IPS DF 19.7 (cell line): ENCODE data around the gene RMRP.

Experiments used
- DNase-seq: peaks from one replicate; pipeline ENCODE4 v3.0.0-alpha.2; 2013; ENCODE audit warnings: low read depth, low spot score

The RMRP gene

DNA sequence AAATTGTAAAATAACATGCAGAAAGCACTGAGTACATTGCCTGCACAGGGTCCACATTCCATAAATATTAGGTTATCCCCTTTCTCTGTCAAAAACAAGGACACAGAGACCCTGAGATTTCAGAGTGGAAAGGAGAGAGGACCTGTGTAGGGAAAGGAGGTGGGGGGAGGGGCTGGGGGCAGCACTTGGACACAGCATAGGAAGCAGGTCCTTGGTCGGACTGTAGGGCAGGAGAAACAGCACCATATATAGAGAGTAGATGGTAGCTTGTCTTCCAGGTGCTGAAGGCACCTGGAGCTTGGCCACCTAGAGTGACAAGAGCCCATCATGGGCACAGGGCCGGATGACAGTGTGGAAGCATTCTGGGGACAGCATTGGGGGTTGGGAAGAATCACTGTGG lies 29.5 kb upstream of the RMRP start:
- DNase-seq: no peak

GRCh38 chr9:35686222-35687203 lies 28.7 kb upstream of the RMRP start:
- DNase-seq: no peak

- no peak for DNase-seq
Measured at GRCh38 chr9:35685506-35685905, 27.7 kb upstream of the RMRP start.

DNA sequence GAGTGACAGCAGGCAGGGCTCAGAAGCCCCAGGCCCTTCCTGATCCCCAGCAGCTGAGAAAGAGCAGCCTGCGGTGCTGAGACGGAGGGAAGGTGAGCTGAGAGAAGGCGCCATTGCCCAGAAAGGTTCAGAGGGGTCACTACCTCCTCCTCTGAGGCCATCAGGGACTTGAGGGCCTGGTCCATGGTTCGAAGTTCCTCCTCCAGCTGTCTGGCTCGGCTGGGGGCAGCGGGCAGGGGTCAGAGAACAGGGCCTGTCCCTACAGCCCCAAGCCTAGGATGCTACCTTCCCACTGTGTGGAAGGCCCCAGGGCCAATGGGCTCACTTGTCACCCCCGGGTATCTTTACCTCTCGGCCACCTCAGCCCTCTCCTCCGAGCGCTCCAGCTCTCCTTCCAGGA lies 27.1 kb upstream of the RMRP start:
- DNase-seq: no peak

DNA sequence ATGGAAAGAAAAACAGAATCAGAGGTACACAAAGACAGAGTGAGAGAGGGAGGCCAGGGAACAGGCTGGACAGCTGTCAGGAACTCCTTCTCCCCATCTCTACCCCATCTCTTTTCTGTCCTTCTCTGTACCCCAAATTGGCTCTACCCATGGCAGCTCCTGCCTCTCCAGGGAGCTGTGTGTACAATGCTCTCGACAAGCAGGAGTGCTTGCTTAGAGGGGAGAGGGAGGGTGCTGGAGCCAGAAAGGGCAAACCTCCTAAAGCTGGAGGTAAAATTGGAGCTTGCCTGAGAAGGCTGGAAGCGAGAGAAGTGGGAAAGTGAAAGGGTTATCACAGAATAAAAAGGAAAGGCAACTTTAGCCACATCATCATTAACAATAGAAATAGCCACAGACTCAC lies 25.5 kb upstream of the RMRP start:
- no peak for DNase-seq

DNA sequence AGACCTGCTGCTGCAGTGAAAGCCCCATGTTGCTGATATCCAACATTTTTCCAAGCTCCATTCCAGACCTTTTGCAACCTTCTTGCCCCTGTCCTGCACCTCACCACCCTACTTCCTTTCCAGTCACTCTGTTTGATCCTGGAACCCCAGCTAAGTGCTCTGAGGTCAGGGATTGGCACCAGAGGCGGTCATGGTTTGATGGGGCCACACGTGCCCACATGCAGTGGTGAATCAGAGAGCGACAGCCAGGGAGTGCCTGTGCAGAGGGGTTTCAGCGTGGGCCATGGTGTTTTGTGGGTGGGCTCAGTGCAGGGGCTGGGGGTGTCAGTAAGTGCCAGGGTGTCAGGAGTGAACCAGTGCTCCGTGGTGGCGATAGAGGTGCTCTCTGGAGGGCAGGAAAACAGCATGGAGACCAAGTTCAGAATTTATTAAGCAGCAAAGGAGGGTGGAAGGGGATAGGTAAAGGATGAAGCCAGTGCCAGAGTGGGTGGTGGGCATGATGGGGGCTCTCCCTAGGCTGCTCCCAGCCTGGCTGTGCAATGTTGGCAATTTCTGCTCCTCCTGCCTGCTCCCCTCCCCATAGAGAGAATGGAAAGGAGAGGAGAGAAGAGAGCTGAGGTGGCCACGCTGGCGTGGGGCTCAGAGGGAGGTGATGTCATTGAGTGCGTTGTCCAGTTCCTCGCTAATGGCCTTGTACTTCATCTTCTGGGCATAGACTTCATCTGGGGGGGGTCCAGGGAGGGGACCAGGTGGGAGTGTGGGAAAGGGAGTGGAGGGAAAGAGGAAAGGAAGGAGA lies 24.9 kb upstream of the RMRP start:
- no peak for DNase-seq

DNA sequence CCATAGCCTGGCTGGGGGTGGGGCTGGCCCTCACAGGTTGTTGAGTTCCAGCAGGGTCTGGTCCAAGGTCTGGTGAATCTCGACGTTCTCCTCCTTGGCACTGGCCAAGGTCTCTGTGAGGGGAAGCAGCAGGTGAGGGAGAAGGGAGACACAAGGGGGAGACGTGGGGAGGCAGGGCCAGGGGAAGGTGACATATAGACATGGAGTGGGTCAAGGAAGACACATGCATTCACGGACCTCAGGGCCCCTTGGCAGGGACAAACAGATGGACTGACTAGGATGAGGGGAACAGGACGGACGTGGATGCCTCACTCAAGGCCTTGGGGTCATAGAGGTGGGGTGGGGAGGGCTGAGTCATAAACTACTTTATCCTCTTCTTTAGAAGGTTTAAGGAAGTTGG lies 24.2 kb upstream of the RMRP start:
- no peak for DNase-seq

- DNase-seq: no peak
Measured at GRCh38 chr9:35681341-35682002, 23.7 kb upstream of the RMRP start.

DNA sequence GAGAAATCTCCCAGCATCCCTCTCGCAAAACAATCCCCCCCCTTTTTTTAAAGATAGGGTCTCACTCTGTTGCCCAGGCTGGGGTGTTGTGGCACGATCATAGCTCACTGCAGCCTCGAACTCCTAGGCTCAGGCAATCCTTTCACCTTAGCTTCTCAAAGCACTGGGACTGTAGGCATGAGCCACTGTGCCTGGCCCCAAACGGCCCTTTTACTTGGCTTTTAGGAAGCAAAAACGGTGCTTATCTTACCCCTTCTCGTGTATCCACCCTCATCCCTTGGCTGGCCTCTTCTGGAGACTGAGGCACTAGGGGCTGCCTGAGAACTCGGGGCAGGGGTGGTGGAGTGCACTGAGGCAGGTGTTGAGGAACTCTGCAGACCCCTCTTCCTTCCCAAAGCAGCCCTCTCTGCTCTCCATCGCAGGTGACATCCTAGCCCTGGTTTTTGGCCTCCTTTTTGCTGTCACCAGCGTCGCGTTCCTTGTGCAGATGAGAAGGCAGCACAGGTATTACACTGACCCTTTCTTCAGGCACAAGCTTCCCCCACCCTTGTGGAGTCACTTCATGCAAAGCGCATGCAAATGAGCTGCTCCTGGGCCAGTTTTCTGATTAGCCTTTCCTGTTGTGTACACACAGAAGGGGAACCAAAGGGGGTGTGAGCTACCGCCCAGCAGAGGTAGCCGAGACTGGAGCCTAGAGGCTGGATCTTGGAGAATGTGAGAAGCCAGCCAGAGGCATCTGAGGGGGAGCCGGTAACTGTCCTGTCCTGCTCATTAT lies 22.7 kb upstream of the RMRP start:
- no peak for DNase-seq

- no peak for DNase-seq
Measured at GRCh38 chr9:35679766-35680330, 22.0 kb upstream of the RMRP start.

DNA sequence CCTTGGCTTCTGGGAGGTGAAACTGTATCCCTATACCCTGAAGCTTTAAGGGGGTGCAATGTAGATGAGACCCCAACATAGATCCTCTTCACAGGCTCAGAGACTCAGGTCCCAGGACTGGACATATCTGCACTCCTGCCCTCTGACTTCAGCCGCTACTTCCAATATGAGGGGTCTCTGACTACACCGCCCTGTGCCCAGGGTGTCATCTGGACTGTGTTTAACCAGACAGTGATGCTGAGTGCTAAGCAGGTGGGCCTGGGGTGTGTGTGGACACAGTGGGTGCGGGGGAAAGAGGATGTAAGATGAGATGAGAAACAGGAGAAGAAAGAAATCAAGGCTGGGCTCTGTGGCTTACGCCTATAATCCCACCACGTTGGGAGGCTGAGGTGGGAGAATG lies 21.3 kb upstream of the RMRP start:
- no peak for DNase-seq

DNA sequence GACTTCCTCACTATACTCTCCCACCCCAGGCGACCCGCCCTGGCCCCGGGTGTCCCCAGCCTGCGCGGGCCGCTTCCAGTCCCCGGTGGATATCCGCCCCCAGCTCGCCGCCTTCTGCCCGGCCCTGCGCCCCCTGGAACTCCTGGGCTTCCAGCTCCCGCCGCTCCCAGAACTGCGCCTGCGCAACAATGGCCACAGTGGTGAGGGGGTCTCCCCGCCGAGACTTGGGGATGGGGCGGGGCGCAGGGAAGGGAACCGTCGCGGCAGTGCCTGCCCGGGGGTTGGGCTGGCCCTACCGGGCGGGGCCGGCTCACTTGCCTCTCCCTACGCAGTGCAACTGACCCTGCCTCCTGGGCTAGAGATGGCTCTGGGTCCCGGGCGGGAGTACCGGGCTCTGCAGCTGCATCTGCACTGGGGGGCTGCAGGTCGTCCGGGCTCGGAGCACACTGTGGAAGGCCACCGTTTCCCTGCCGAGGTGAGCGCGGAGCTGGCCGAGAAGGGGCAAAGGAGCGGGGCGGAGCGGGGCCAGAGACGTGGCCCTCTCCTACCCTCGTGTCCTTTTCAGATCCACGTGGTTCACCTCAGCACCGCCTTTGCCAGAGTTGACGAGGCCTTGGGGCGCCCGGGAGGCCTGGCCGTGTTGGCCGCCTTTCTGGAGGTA lies 18.0 kb upstream of the RMRP start:
- no peak for DNase-seq

GRCh38 chr9:35675204-35675603 lies 17.4 kb upstream of the RMRP start:
- DNase-seq: no peak

DNA sequence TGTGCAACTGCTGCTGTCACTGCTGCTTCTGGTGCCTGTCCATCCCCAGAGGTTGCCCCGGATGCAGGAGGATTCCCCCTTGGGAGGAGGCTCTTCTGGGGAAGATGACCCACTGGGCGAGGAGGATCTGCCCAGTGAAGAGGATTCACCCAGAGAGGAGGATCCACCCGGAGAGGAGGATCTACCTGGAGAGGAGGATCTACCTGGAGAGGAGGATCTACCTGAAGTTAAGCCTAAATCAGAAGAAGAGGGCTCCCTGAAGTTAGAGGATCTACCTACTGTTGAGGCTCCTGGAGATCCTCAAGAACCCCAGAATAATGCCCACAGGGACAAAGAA lies 16.2 kb upstream of the RMRP start:
- DNase-seq: no peak

DNA sequence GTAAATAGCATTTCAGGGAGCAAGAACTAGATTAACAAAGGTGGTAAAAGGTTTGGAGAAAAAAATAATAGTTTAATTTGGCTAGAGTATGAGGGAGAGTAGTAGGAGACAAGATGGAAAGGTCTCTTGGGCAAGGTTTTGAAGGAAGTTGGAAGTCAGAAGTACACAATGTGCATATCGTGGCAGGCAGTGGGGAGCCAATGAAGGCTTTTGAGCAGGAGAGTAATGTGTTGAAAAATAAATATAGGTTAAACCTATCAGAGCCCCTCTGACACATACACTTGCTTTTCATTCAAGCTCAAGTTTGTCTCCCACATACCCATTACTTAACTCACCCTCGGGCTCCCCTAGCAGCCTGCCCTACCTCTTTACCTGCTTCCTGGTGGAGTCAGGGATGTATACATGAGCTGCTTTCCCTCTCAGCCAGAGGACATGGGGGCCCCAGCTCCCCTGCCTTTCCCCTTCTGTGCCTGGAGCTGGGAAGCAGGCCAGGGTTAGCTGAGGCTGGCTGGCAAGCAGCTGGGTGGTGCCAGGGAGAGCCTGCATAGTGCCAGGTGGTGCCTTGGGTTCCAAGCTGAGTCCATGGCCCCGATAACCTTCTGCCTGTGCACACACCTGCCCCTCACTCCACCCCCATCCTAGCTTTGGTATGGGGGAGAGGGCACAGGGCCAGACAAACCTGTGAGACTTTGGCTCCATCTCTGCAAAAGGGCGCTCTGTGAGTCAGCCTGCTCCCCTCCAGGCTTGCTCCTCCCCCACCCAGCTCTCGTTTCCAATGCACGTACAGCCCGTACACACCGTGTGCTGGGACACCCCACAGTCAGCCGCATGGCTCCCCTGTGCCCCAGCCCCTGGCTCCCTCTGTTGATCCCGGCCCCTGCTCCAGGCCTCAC lies 15.6 kb upstream of the RMRP start, which contains the start of gene CA9:
TSS of gene CA9 (plus strand) at position 797 of the 893 bp plus-strand sequence. CDS start at position 829, 32 bp downstream.
- no peak for DNase-seq

- DNase-seq: no peak
Measured at GRCh38 chr9:35669331-35670145, 11.7 kb upstream of the RMRP start.

DNA sequence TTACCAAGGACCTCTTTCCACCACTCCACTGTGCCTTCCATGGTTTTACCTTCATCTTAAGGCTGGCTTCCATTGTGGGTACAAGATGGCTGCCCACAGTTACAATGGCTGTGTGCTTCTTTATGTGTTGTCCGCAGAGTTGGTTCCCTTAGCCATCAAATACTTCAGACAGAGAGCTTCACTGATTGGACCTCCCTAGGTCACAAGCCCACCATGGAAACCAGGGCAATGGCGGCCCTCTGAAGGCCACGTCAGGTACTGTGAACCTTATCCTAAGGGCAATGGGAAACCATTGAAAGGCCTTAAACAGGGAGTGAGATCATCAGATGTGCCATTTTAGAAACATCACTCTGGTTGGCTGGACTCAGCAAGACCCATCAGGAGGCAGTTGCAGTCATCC lies 10.1 kb upstream of the RMRP start:
- DNase-seq: no peak

DNA sequence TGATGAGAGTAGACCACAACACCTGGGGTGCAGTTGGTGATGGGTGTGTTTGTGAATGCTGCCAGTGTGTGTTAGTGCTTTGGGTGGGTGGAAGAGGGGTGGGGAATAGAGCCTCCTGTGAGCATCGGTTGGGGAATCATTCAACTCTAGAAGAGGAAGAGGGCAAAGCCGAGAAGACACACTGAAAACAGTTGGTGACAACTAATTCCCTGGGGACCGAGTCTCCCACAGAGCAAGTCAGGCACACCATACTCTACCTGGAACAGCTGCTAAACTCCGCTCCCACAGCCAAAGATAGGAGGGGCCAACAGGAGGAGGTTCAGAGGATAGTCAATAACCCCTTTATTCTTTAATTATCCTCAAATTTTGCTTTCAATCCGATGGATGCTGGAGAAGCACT lies 8.7 kb upstream of the RMRP start:
- DNase-seq: no peak

DNA sequence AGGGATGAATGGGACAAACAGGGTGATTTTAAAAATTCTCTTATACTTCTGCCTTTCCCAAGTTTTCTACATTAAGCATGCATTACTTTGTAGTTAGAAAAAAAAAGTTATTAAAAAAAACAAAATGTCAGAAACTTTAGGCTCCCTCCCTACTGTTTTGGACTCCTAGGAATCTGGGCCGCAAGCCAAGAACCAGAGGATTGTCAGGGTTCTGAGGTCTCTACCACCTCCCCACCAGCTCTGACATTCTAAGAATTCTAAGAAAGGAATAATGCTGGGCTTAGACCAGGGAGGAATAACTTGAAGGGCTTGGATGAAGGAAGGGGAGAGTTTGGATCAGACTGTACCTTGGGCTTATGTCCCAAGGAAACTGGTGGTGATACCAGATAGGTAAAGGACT lies 8.2 kb upstream of the RMRP start:
- DNase-seq: no peak
